ENCODE measurements around the gene TRAF5. TPM values are rescaled to one million over a fixed set of nuclear protein-coding genes. Genes with fewer than 3 reads are reported as not detected.

The TRAF5 gene, protein sequence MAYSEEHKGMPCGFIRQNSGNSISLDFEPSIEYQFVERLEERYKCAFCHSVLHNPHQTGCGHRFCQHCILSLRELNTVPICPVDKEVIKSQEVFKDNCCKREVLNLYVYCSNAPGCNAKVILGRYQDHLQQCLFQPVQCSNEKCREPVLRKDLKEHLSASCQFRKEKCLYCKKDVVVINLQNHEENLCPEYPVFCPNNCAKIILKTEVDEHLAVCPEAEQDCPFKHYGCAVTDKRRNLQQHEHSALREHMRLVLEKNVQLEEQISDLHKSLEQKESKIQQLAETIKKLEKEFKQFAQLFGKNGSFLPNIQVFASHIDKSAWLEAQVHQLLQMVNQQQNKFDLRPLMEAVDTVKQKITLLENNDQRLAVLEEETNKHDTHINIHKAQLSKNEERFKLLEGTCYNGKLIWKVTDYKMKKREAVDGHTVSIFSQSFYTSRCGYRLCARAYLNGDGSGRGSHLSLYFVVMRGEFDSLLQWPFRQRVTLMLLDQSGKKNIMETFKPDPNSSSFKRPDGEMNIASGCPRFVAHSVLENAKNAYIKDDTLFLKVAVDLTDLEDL
- 11.8 and 14.4 TPM in 2 replicates for total RNA-seq (2014; rRNA removed; shearing (Covaris generic))

DNA sequence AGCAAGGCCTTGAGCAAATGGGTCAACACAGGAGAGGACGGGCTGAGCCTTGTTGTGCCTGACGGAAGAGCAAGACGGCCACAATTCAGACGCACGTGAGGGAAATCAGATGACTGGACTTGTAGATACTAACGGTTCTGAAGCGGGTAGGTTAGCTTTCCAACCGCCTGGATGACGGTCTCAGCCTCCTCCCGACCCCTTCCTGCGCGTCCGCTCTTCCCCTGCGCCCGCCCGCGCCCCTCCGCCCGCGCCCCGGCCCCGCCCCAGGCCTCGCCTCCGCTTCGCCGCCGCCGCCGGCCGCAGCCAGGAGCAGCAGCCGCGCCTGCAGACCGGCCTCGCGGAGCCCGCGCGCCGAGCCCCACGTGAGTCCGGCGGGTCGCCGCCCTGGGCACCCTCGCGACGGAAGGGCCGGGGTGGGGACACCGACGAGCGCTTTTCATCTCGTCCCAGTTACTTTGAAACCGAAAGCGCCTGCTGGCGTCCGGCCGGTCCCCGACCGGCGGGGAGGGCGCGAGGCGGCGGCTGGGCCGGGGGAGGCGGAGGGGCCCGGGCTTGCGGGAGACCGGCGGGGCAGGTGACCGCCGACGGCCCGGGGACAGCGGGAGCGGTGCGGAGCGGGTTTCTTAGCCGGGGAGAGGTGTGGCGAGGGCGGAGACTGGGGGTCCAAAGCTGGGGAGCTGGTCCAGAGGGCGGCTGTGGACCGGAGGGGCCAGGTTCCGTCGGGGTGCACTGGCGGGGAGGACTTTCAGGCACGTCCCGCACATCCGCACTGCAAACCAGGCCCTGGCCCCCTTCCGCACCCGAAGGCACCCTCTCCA, at the start of gene TRAF5:
TRAF5 (plus strand) TSS at position 306 of the 818 bp plus-strand sequence. CDS start 26,407 bp downstream, outside the sequence.
- Histone ChIP-seq H3K36me3 (peaks cover 5% of the 10 kb centered on the region; the same call in 1 of the 2 replicates), H3K4me1 (replicated peaks) (peaks cover 4% of the 10 kb centered on the region), H3K27me3 (replicated peaks) (no peaks in the 10 kb centered on the region), H3K27ac (peak within 1 kb of the TSS; percentile 55), H3K4me3 (peak within 1 kb of the TSS; percentile 86), H3K9me3 (replicated peaks) (no peaks in the 10 kb centered on the region)
- peak; percentile 49 to 53 for DNase-seq (ENCODE audit: low read depth in 1 of 2, low spot score in 2 of 2)

DNA sequence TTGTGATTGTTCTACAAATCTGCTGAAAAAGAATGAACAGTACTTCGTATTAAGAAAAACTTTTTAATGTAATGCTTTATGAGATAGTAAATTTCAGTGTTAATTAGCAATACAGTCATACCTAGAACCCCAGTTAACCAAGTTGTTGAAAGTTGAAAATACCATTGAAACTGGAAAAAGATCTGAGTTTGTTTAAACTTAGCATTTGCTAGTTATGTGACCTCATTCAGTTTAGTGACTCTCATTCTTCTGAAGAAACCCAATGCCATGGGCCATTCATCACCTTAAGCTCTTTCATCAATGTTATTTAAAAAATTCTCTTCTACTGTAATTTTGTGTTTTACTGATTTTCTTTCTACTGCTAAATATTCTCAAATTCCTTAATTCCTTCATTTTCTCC, 47.3 kb upstream of the TRAF5 start:
- Histone ChIP-seq H3K4me3 (no peak overlapping the region), H3K4me1 (replicated peaks) (no peaks in the 10 kb centered on the region), H3K27me3 (replicated peaks) (no peaks in the 10 kb centered on the region), H3K36me3 (peaks cover 66% of the 10 kb centered on the region), H3K27ac (no peak overlapping the region), H3K9me3 (replicated peaks) (no peaks in the 10 kb centered on the region)
- DNase-seq (ENCODE audit: low read depth in 1 of 2, low spot score in 2 of 2), result no peak

DNA sequence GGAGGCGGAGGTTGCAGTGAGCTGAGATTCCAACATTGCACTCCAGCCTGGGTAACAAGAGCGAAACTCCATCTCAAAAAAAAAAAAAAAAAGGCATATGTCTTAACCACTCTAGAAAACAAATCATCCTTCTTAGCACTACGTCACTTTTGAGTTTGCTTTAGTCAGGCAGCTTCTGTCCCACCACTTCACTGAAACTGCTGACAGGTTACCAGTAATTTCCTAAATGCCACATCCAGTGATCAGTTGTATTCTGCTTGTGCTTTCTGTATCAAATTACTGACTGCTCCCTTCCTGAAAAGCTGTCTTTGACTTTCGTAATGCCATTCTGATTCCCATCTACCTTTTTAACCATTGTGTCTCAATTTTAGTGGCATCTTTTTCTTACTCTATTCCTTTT, 45.7 kb upstream of the TRAF5 start:
- 0 out of 2 replicates have a peak overlapping the region, but pooled peaks have one; percentile 15 for H3K27ac ChIP-seq

DNA sequence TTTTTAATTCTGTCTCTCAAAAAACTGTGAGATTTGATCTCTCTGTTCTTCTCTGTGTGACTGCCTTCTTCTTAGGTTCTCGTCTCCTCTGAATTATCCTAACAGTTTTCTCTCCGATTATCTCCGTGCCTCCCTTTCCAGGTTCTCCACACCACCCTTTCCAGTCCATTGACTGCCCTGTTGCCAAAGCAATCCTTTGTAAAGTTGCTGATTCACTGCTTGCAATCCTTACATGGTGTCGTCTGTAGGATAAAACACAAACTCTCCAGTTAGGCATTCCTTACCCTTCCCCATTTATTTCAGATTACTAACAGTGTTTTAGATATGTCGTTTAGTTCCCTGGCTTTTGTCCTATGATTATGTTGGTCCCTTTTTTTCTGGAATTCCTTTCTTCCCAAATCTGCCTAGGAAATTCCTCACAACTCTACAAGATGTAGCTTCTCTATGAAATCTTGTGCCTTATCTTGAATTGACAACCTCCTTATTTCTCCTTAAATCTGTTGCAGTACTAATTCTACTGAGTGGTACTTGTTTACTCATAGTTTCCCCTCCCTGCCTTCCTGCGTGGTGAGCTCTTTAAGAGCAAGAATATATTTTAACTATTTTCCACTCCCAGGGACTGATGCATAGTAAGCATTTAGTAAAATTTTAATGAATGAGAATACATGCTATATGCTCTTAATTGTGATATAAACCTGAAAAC, 45.2 kb upstream of the TRAF5 start:
- Histone ChIP-seq H3K27me3 (replicated peaks) (no peaks in the 10 kb centered on the region), H3K36me3 (peaks cover 63% of the 10 kb centered on the region), H3K4me1 (replicated peaks) (no peaks in the 10 kb centered on the region), H3K9me3 (replicated peaks) (no peaks in the 10 kb centered on the region), H3K4me3 (no peak overlapping the region), H3K27ac (0 out of 2 replicates have a peak overlapping the region, but pooled peaks have one; percentile 15)
- DNase-seq (ENCODE audit: low read depth in 1 of 2, low spot score in 2 of 2), result peak in 1 of 2 experiments; percentile 2

More for the DNA sequence above, 45.7 kb upstream of the TRAF5 start:
- peaks cover 69% of the 10 kb centered on the region for H3K36me3 ChIP-seq
- H3K27me3 ChIP-seq (replicated peaks), result no peaks in the 10 kb centered on the region
- H3K9me3 ChIP-seq (replicated peaks), result no peaks in the 10 kb centered on the region
- DNase-seq (ENCODE audit: low read depth in 1 of 2, low spot score in 2 of 2), result no peak
- no peak overlapping the region for H3K4me3 ChIP-seq
- H3K4me1 ChIP-seq (replicated peaks), result no peaks in the 10 kb centered on the region

DNA sequence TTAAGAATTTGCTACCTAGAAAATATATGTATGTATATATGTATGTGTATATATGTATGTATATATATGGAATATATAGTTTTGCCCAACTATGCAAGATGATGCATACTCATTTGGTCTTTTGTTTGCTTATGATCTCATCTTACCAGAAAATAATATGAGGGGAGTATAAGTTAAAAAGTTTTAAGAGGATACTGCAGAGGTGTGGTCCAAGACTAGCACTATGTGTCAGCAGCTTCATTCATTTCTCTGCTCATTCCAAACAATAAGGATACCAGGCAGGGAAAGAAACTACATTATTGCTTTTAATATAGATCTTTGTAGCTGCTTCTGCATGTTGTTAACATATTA, 44.6 kb upstream of the TRAF5 start:
- H3K4me3 ChIP-seq, result no peak overlapping the region
- peaks cover 64% of the 10 kb centered on the region for H3K36me3 ChIP-seq
- DNase-seq (ENCODE audit: low read depth in 1 of 2, low spot score in 2 of 2), result no peak
- no peak overlapping the region for H3K27ac ChIP-seq
- no peaks in the 10 kb centered on the region for H3K4me1 ChIP-seq (replicated peaks)
- no peaks in the 10 kb centered on the region for H3K27me3 ChIP-seq (replicated peaks)
- no peaks in the 10 kb centered on the region for H3K9me3 ChIP-seq (replicated peaks)

DNA sequence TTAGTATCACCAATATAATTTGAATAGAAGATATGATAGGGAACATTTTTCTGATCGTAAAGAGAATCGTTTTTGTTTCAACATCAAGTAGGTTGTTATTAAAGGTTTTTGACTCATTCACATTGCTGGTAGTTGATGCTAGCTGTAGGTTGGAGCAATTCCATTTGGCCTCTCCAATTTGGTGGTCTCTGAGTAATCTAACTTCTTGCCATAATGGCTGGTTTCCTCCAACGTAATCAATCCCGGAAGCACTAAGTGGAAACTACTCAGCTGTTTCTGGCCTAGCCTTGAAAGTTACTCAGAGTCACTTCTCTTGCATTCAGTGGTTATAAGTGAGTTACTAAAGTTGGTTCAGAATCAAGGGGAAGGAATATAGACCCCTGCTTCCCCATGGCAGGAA, 41.4 kb upstream of the TRAF5 start:
- Histone ChIP-seq H3K9me3 (replicated peaks) (no peaks in the 10 kb centered on the region), H3K4me1 (replicated peaks) (no peaks in the 10 kb centered on the region), H3K27ac (no peak overlapping the region), H3K27me3 (replicated peaks) (no peaks in the 10 kb centered on the region), H3K36me3 (peaks cover 70% of the 10 kb centered on the region), H3K4me3 (no peak overlapping the region)
- no peak for DNase-seq (ENCODE audit: low read depth in 1 of 2, low spot score in 2 of 2)

DNA sequence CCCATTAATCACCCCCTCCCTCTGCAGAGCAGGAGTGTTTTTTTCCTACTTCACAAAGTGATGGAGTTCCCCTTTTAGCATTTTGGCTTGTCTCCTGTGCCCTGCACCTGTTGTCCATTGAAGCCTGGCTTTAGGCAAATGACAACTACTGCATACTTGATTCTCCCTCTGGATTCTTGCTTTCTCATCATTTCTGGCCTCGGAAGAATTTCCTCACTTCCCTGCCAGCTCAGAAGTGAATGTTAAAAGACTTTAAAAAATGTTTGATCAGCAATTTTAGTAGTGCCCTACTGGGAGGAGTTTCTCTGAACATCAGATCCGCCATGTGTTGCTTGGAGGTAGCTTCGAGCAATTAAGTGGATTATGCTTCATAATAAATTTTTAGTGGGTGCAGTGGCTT, 39.4 kb upstream of the TRAF5 start:
- Histone ChIP-seq H3K4me3 (no peak overlapping the region), H3K27me3 (replicated peaks) (no peaks in the 10 kb centered on the region), H3K27ac (no peak overlapping the region), H3K4me1 (replicated peaks) (no peaks in the 10 kb centered on the region), H3K9me3 (replicated peaks) (no peaks in the 10 kb centered on the region), H3K36me3 (peaks cover 67% of the 10 kb centered on the region)
- DNase-seq (ENCODE audit: low read depth in 1 of 2, low spot score in 2 of 2), result no peak

DNA sequence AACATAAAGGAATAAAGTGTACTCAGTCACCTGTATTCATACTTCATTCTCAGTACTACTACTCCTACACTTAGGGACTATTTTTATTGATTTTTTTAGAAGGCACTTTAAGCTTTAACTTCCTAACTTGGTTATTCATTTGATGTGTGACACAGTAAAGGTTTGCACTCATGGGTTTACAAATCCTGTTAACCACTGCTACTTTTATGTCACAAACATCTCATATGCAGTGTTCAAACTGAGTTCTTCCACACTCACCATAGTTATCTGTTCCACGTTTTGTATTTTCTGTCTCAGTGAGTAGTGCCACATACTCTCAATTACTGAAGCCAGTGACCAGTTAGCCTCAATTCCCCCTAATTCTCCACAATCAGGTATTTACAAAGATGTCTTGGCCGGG, 34.2 kb upstream of the TRAF5 start:
- no peak for DNase-seq (ENCODE audit: low read depth in 1 of 2, low spot score in 2 of 2)
- Histone ChIP-seq H3K4me3 (no peak overlapping the region), H3K27ac (no peak overlapping the region), H3K9me3 (replicated peaks) (no peaks in the 10 kb centered on the region), H3K4me1 (replicated peaks) (no peaks in the 10 kb centered on the region), H3K36me3 (peaks cover 74% of the 10 kb centered on the region), H3K27me3 (replicated peaks) (no peaks in the 10 kb centered on the region)

DNA sequence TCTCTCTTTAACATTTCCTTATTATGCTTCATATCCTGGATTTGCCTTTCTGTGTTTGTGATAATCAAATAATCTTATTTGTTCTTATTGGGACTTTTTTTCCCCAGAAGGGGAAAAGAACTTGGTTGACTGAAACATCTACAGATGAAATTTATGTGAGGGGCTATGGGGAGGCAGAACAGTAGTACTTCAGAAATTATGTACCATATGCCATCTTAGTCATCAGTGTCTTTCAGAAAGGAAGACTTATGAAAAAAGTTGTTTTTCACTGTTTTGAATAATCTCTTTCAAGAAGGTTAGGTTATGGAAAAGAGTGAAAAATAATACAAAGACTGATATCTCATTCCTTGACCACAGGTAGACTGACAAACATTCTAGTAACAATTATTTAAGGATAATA, 30.2 kb upstream of the TRAF5 start:
- Histone ChIP-seq H3K27ac (no peak overlapping the region), H3K36me3 (peaks cover 65% of the 10 kb centered on the region), H3K27me3 (replicated peaks) (no peaks in the 10 kb centered on the region), H3K4me3 (no peak overlapping the region), H3K9me3 (replicated peaks) (no peaks in the 10 kb centered on the region), H3K4me1 (replicated peaks) (no peaks in the 10 kb centered on the region)
- DNase-seq (ENCODE audit: low read depth in 1 of 2, low spot score in 2 of 2), result no peak

DNA sequence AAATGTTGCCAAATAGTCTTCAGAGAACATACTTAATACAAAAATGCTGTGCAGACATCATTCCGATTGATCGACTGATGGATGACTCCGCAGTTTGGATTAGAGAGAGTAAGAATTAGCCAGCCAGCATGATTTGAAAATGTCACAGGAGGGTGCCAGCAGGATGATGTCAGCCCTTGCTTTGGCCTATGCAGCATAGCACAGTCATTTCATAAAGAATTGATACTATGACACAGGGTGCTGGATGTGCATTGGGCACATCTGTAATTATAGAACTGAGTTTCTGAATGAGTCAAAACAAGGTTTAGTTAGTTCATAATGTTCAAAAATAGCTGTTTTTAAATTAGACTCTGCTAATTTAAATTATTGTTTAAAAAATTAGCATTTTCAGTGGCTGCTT, 21.6 kb upstream of the TRAF5 start:
- H3K27me3 ChIP-seq (replicated peaks), result no peaks in the 10 kb centered on the region
- no peak for DNase-seq (ENCODE audit: low read depth in 1 of 2, low spot score in 2 of 2)
- H3K27ac ChIP-seq, result no peak overlapping the region
- H3K4me3 ChIP-seq, result no peak overlapping the region
- H3K9me3 ChIP-seq (replicated peaks), result no peaks in the 10 kb centered on the region
- peaks cover 43% of the 10 kb centered on the region for H3K36me3 ChIP-seq
- no peaks in the 10 kb centered on the region for H3K4me1 ChIP-seq (replicated peaks)

DNA sequence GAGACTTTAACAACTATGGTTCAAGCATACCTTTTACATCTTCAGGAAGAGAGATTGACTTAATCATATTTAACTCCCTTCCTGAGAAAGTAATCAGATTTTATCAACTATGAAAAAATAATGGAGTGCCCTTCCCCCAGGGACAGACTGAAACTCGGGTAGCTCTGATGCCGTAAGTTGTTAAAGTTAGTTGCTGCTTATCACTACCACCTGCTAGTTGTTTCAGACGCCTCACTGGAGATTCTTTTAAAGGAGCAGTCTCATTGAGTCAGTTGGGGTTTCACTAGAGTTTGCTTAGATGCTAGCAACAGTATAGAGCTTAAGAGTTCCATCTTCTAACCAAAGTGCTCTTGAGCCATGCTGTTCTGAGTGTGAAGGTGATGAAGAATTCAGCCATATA, 17.0 kb upstream of the TRAF5 start:
- no peak for DNase-seq (ENCODE audit: low read depth in 1 of 2, low spot score in 2 of 2)
- no peaks in the 10 kb centered on the region for H3K27me3 ChIP-seq (replicated peaks)
- no peak overlapping the region for H3K4me3 ChIP-seq
- H3K36me3 ChIP-seq, result peaks cover 39% of the 10 kb centered on the region
- H3K4me1 ChIP-seq (replicated peaks), result no peaks in the 10 kb centered on the region
- no peaks in the 10 kb centered on the region for H3K9me3 ChIP-seq (replicated peaks)
- no peak overlapping the region for H3K27ac ChIP-seq

DNA sequence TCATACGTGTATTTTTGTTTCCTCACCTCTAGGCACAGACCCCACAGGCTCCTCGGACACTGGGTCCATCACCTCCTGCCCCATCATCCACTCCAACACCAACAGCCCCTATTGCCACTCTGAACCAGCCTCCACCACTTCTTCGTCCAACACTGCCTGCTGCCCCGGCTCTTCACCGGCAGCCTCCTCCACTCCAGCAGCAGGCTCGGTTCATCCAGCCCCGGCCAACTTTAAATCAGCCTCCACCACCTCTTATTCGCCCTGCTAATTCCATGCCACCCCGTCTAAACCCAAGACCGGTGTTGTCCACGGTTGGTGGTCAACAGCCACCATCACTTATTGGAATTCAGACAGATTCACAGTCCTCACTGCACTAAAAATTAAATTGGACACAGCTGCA, 13.2 kb upstream of the TRAF5 start:
- H3K4me1 ChIP-seq (replicated peaks), result no peaks in the 10 kb centered on the region
- no peaks in the 10 kb centered on the region for H3K9me3 ChIP-seq (replicated peaks)
- no peaks in the 10 kb centered on the region for H3K27me3 ChIP-seq (replicated peaks)
- peaks cover 31% of the 10 kb centered on the region for H3K36me3 ChIP-seq
- no peak overlapping the region for H3K4me3 ChIP-seq
- no peak for DNase-seq (ENCODE audit: low read depth in 1 of 2, low spot score in 2 of 2)
- no peak overlapping the region for H3K27ac ChIP-seq

DNA sequence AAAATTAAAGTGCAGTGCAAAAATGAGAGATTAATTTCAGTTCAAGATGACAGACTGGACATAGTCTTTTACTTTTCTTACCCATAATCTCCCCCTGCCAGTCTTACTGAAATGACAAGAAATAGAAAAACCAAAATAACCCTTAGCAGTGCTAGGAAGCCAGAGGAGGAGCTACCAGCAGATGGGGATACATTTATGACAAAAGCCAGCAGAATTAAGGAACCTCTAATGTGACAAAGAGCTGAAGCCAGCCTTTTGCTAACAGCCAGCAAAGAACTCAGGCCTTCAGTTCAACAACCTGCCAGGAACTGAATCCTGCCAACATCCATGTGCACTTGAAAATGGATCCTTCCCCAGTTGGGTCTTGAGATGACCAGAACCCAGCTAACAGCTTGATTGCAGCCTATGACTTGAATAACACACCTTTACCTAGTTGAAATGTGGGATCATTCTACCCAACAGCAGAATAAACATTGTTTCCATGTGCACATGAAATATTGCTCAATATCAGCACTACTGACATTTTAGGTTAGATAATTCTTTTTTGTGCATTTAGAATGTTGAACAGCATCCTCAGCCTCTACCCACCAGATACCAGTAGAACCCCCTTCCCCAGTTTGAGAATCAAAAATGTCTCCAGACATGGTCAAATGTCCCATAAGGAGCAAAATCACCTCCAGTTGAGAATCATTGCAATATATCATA, 7.9 kb upstream of the TRAF5 start:
- DNase-seq (ENCODE audit: low read depth in 1 of 2, low spot score in 2 of 2), result no peak
- Histone ChIP-seq H3K4me3 (no peak overlapping the region), H3K27ac (no peak overlapping the region), H3K36me3 (peaks cover 13% of the 10 kb centered on the region), H3K9me3 (replicated peaks) (no peaks in the 10 kb centered on the region), H3K27me3 (replicated peaks) (no peaks in the 10 kb centered on the region), H3K4me1 (replicated peaks) (no peaks in the 10 kb centered on the region)
